H1 (cell line): Measurements from ENCODE around the gene ISOC2. TPM values are rescaled to one million over a fixed set of nuclear protein-coding genes. Genes with fewer than 3 reads are reported as not detected.

Experiments used
- CTCF ChIA-PET: fragments of 300-600 bp; sonication (Branson Sonifier 250); formaldehyde crosslinking; loops from one replicate; lab custom pipeline; 2021; ENCODE audit not compliant: partially characterized antibody; lab: Charles Lee
- POLR2A ChIA-PET: fragments of 300-600 bp; sonication (Branson Sonifier 250); formaldehyde crosslinking; loops from one replicate; lab custom pipeline; 2021; ENCODE audit warnings: inconsistent platforms; ENCODE audit not compliant: partially characterized antibody; lab: Charles Lee
- DNase-seq, 2 experiments: peaks; one replicate each; pipeline versions ENCODE4 v3.0.0 to v3.0.0-alpha.2; 2010 to 2022; ENCODE audit warnings: low spot score in 2 of 2, low read depth in 1 of 2, mixed read lengths in 1 of 2
- FAIRE-seq: peaks from 2 replicates; lab custom pipeline; 2011; peaks lifted over from hg19 to GRCh38; lab: Jason Lieb, UNC
- H2AFZ ChIP-seq: 2 replicates; pipeline ENCODE4 v1.8.1; 2012; ENCODE audit warnings: low read length, inconsistent platforms
- H2AK5ac ChIP-seq: 2 replicates; pipeline ENCODE4 v1.6.1; 2013; ENCODE audit warnings: low read depth, low read length
- H2BK120ac ChIP-seq: replicated peaks from 2 replicates; pipeline ENCODE3; 2013; ENCODE audit warnings: low read depth, low read length, inconsistent platforms
- H2BK12ac ChIP-seq: 2 replicates; pipeline ENCODE4 v1.6.1; 2013; ENCODE audit warnings: low read depth, low read length
- H2BK15ac ChIP-seq: 2 replicates; pipeline ENCODE4 v1.6.1; 2013; ENCODE audit warnings: low read length
- H2BK20ac ChIP-seq: 2 replicates; pipeline ENCODE4 v1.6.1; 2013; ENCODE audit warnings: low read length
- H2BK5ac ChIP-seq: 2 replicates; pipeline ENCODE4 v1.6.1; 2013; ENCODE audit warnings: low read depth, low read length
- H3K14ac ChIP-seq: 2 replicates; pipeline ENCODE4 v1.6.1; 2013; ENCODE audit warnings: inconsistent platforms; ENCODE audit not compliant: insufficient read length
- H3K18ac ChIP-seq: 2 replicates; pipeline ENCODE4 v1.6.1; 2013; ENCODE audit warnings: low read length; ENCODE audit errors: extremely low read depth
- H3K23ac ChIP-seq: 2 replicates; pipeline ENCODE4 v1.6.1; 2013; ENCODE audit warnings: inconsistent platforms; ENCODE audit not compliant: insufficient read length
- H3K23me2 ChIP-seq: 2 replicates; pipeline ENCODE4 v1.6.1; 2013; ENCODE audit warnings: low read depth, low read length
- H3K27ac ChIP-seq: 2 replicates; pipeline ENCODE4 v1.6.1; 2011; ENCODE audit warnings: low read depth, low read length, inconsistent platforms
- H3K27me3 ChIP-seq, 4 experiments: replicated peaks in 1 of 4; 1 replicate in 1 of 4; 2 replicates in 3 of 4; pipeline versions ENCODE4 v1.6.1 to v1.8.1; 2011 to 2013; ENCODE audit warnings: low read length in 3 of 4, mild to moderate bottlenecking in 3 of 4, inconsistent platforms in 2 of 4, mixed read lengths in 2 of 4, moderate library complexity in 1 of 4; ENCODE audit not compliant: control insufficient read depth in 3 of 4, insufficient read depth in 3 of 4; ENCODE audit errors: extremely low read depth in 1 of 4
- H3K36me3 ChIP-seq, 4 experiments: 2 replicates each; pipeline versions ENCODE4 v1.6.1 to v1.8.1; 2011 to 2013; ENCODE audit warnings: mild to moderate bottlenecking in 4 of 4, low read length in 3 of 4, moderate library complexity in 2 of 4, control low read depth in 1 of 4, inconsistent platforms in 1 of 4; ENCODE audit not compliant: insufficient read depth in 4 of 4, control insufficient read depth in 2 of 4
- H3K4ac ChIP-seq: replicated peaks from 2 replicates; pipeline ENCODE3; 2013; ENCODE audit warnings: low read length, low read depth, mixed read lengths, inconsistent platforms; ENCODE audit not compliant: insufficient read length
- H3K4me1 ChIP-seq, 4 experiments: replicated peaks in 1 of 4; 1 replicate in 1 of 4; 2 replicates in 3 of 4; pipeline versions ENCODE4 v1.6.1 to v1.8.1; 2011 to 2013; ENCODE audit warnings: low read length in 3 of 4, inconsistent platforms in 2 of 4, mixed read lengths in 1 of 4; ENCODE audit not compliant: insufficient read depth in 4 of 4, control insufficient read depth in 3 of 4
- H3K4me2 ChIP-seq, 2 experiments: 2 replicates each; pipeline versions ENCODE4 v1.6.1 to v1.8.1; 2011 to 2013; ENCODE audit warnings: low read depth in 2 of 2, low read length in 2 of 2, control low read depth in 1 of 2, inconsistent platforms in 1 of 2, mild to moderate bottlenecking in 1 of 2; ENCODE audit not compliant: insufficient read depth in 1 of 2
- H3K4me3 ChIP-seq, 4 experiments: fragments of 200-600, 300-600 bp in 1 of 4; sonication (generic), shearing (Covaris generic), sonication (Bioruptor Twin) in 1 of 4; 2 replicates each; pipeline versions ENCODE4 v1.5.1 to v1.8.1; 2011 to 2016; ENCODE audit warnings: low read length in 4 of 4, low read depth in 3 of 4, control low read depth in 2 of 4, inconsistent platforms in 2 of 4, mild to moderate bottlenecking in 2 of 4, mixed read lengths in 1 of 4, moderate library complexity in 1 of 4; ENCODE audit not compliant: insufficient read depth in 2 of 4; ENCODE audit errors: extremely low read depth in 1 of 4
- H3K56ac ChIP-seq: replicated peaks from 2 replicates; pipeline ENCODE3; 2013; ENCODE audit warnings: low read depth, mild to moderate bottlenecking, mixed read lengths, low read length, inconsistent platforms; ENCODE audit not compliant: insufficient read length
- H3K79me1 ChIP-seq: 2 replicates; pipeline ENCODE4 v1.6.1; 2013; ENCODE audit warnings: low read depth, low read length, control low read depth
- H3K79me2 ChIP-seq, 2 experiments: 2 replicates each; pipeline versions ENCODE4 v1.6.1 to v1.8.1; 2012 to 2013; ENCODE audit warnings: low read length in 2 of 2, mild to moderate bottlenecking in 2 of 2, inconsistent platforms in 1 of 2; ENCODE audit not compliant: insufficient read depth in 2 of 2, control insufficient read depth in 1 of 2
- H3K9ac ChIP-seq, 4 experiments: replicated peaks in 1 of 4; 1 replicate in 1 of 4; 2 replicates in 3 of 4; pipeline versions ENCODE4 v1.6.1 to v1.8.1; 2011 to 2013; ENCODE audit warnings: low read depth in 3 of 4, low read length in 3 of 4, control low read depth in 2 of 4, mild to moderate bottlenecking in 2 of 4, moderate library complexity in 2 of 4, inconsistent platforms in 1 of 4; ENCODE audit errors: extremely low read depth in 1 of 4
- H3K9me3 ChIP-seq, 2 experiments: 2 replicates each; pipeline versions ENCODE4 v1.6.1 to v1.8.1; 2012 to 2013; ENCODE audit warnings: mild to moderate bottlenecking in 2 of 2, moderate library complexity in 2 of 2, control low read depth in 1 of 2, inconsistent platforms in 1 of 2, low read depth in 1 of 2, low read length in 1 of 2, mixed read lengths in 1 of 2; ENCODE audit not compliant: insufficient read depth in 2 of 2
- H4K20me1 ChIP-seq, 2 experiments: replicated peaks in 1 of 2; 2 replicates each; pipeline versions ENCODE3 to v1.8.1; 2011 to 2013; ENCODE audit warnings: inconsistent platforms in 2 of 2, low read length in 2 of 2, mild to moderate bottlenecking in 1 of 2; ENCODE audit not compliant: insufficient read depth in 2 of 2, control insufficient read depth in 1 of 2
- H4K5ac ChIP-seq: 2 replicates; pipeline ENCODE4 v1.6.1; 2013; ENCODE audit warnings: low read length, low read depth, mixed read lengths, inconsistent platforms; ENCODE audit not compliant: insufficient read length
- H4K8ac ChIP-seq: 2 replicates; pipeline ENCODE4 v1.8.0; 2013; ENCODE audit warnings: mild to moderate bottlenecking, moderate library complexity, low read length, inconsistent platforms; ENCODE audit not compliant: insufficient read depth; ENCODE audit errors: extremely low read depth
- H4K91ac ChIP-seq: replicated peaks from 2 replicates; pipeline ENCODE3; 2013; ENCODE audit warnings: low read length, mixed read lengths, inconsistent platforms; ENCODE audit not compliant: insufficient read length
- EZH2 ChIP-seq: fragments of 200-600 bp; sonication (generic); IDR thresholded peaks from 2 replicates; pipeline ENCODE4 v1.7.1; 2012; ENCODE audit warnings: low read depth, mild to moderate bottlenecking, moderate library complexity, low read length, inconsistent platforms; ENCODE audit not compliant: severe bottlenecking
- GTF2F1 ChIP-seq: IDR thresholded peaks from 2 replicates; pipeline ENCODE4 v1.6.1; 2012; ENCODE audit warnings: low read depth, low read length, improper control_type of control experiment, borderline replicate concordance
- HDAC6 ChIP-seq: IDR thresholded peaks from one replicate; pipeline ENCODE4 v1.7.1; 2012; ENCODE audit warnings: low read depth, mild to moderate bottlenecking, inconsistent platforms, low read length, moderate library complexity
- KDM4A ChIP-seq: IDR thresholded peaks from one replicate; pipeline ENCODE4 v1.7.1; 2012; ENCODE audit warnings: low read depth, mild to moderate bottlenecking, moderate library complexity, low read length, inconsistent platforms; ENCODE audit not compliant: severe bottlenecking
- RBBP5 ChIP-seq: IDR thresholded peaks from 2 replicates; pipeline ENCODE4 v1.7.1; 2012; ENCODE audit warnings: low read depth, mild to moderate bottlenecking, inconsistent platforms, low read length, moderate library complexity, borderline replicate concordance
- SAP30 ChIP-seq: fragments of 300-600 bp; sonication (generic); IDR thresholded peaks from 2 replicates; pipeline ENCODE4 v1.7.1; 2012; ENCODE audit warnings: low read length, moderate library complexity, mild to moderate bottlenecking, inconsistent platforms; ENCODE audit not compliant: insufficient read depth, insufficient replicate concordance
- SIN3A ChIP-seq, 2 experiments: IDR thresholded peaks in 1 of 2; conservative IDR thresholded peaks in 1 of 2; 2 replicates each; pipeline ENCODE4 v1.6.1; 2011 to 2012; ENCODE audit warnings: low read length in 2 of 2, improper control_type of control experiment in 1 of 2, low read depth in 1 of 2, mild to moderate bottlenecking in 1 of 2
- SIRT6 ChIP-seq: IDR thresholded peaks from one replicate; pipeline ENCODE4 v1.7.1; 2012; ENCODE audit warnings: low read length, inconsistent platforms
- USF2 ChIP-seq: IDR thresholded peaks from 2 replicates; pipeline ENCODE4 v1.6.1; 2011; ENCODE audit warnings: low read length, improper control_type of control experiment
- ZNF274 ChIP-seq: IDR thresholded peaks from 2 replicates; pipeline ENCODE4 v1.7.0; 2012; ENCODE audit warnings: low read length, borderline replicate concordance; ENCODE audit errors: extremely low read depth
- WGBS, 2 experiments: shearing (Covaris generic) in 1 of 2; methylation state at CpG; one replicate each; pipeline versions ENCODE4 v1.1.6 to v1.1.7; 2013 to 2015; ENCODE audit warnings: low lambda C conversion rate in 2 of 2, mixed read lengths in 2 of 2, inconsistent platforms in 1 of 2, low coverage in 1 of 2, missing lambda C conversion rate in 1 of 2; ENCODE audit not compliant: insufficient replicate concordance in 2 of 2, insufficient coverage in 1 of 2, insufficient read length in 1 of 2; ENCODE audit errors: extremely low coverage in 1 of 2, missing lambda C conversion rate in 1 of 2; 5-methylcytosine and 5-hydroxymethylcytosine counted together
- polyA plus RNA-seq, 7 experiments: library from polyadenylated mRNA; depleted of rRNA in 3 of 7; stranded (reverse) in 5 of 7; unstranded in 2 of 7; fragments of >200 nt in 5 of 7; fragments of 200-250 nt in 2 of 7; gene quantifications; 1 replicate in 5 of 7; 2 replicates in 1 of 7; 4 replicates in 1 of 7; pipeline versions ENCODE4 v1.2.1 to v1.2.3, GENCODE V29; 2011 to 2013; ENCODE audit warnings: missing spikeins in 2 of 7, mixed read lengths in 2 of 7
- total RNA-seq: library from RNA; stranded (reverse); fragmentation: NEBNext Ultra II Directional; extraction: Animal tissue kit (Norgen Biotek cat#: 25700); gene quantifications from 2 replicates; pipeline ENCODE4 v1.2.1, GENCODE V29; 2021
- TF ChIP-seq, protein P1 (sequence below): IDR thresholded peaks from 2 replicates; pipeline ENCODE4 v1.6.1; 2011; ENCODE audit warnings: low read depth, mild to moderate bottlenecking, low read length; ENCODE audit not compliant: insufficient read depth

ISOC2 gene
- total and polyA plus RNA-seq, 2 of the 8 experiments (the other 6 are each of a cell fraction or from before 2014, with no cell fraction given) = 96.9 to 152 TPM

DNA sequence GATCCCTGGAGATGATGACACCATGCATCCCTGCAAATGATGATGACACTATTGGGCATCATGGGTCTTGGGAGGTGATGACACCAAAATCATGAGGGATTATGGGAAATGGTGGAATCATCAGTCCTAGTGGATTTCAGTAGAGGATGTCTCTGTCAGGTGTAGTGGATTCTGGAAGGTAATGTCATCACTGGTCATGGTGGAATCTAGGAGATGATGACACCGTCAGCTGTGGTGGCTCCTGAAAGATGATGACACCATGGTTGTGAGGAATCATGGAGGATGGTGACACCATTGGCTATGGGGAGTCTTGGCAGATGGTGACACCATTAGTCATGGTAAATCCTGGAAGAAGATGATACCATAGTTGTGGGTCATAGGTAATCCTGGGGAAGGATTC is 30.3 kb downstream of the ISOC2 start:
- DNase-seq (no peak), FAIRE-seq (no peak)
- Histone ChIP-seq H3K4me3 (no peak overlapping the region), H4K5ac (no peak overlapping the region), H3K23me2 (peaks cover 13% of the 10 kb centered on the region; the same call in 1 of the 2 replicates), H3K79me2 (no peaks in the 10 kb centered on the region), H4K8ac (no peak overlapping the region), H2BK15ac (no peak overlapping the region), H2AFZ (no peak overlapping the region), H4K91ac (no peak overlapping the region), H3K4ac (no peak overlapping the region), H3K9ac (no peak overlapping the region), H3K4me1 (peaks cover 0 to 3% (median 0%) of the 10 kb centered on the region in 4 experiments; a peak in 1 of 7 replicates), H2BK5ac (no peak overlapping the region), H3K18ac (no peak overlapping the region), H3K9me3 (0 out of 4 replicates have a peak, but pooled peaks cover 0 to 9% of the 10 kb centered on the region in 2 experiments), H2BK20ac (no peak overlapping the region), H4K20me1 (peaks cover 0 to 14% of the 10 kb centered on the region in 2 experiments), H3K23ac (no peak overlapping the region), H3K14ac (no peak overlapping the region), H3K79me1 (peaks cover 6% of the 10 kb centered on the region), H2AK5ac (no peak overlapping the region), H2BK120ac (no peak overlapping the region), H3K56ac (no peak overlapping the region), H3K27me3 (peaks cover 0 to 2% (median 0%) of the 10 kb centered on the region in 4 experiments; a peak in 2 of 7 replicates), H3K27ac (no peak overlapping the region), H3K4me2 (no peak overlapping the region), H2BK12ac (no peak overlapping the region), H3K36me3 (no peaks in the 10 kb centered on the region)
- CTCF ChIA-PET = no interaction called here
- POLR2A ChIA-PET = no interaction called here
- WGBS, 2 experiments = 91% methylated on average over 1 of the region's 1 CpG; no CpG with 5 or more reads in 1 of the 2 experiments
- TF ChIP-seq USF2 (no peak), SIN3A (conservative IDR thresholded peaks at IDR 0.05 in 1 of 2, IDR thresholded peaks at IDR 0.05 in 1 of 2; ENCODE audit: low read depth in 1 of 2, low read length in 2 of 2) (no peak), RBBP5 (no peak), ZNF274 (no peak), EZH2 (no peak), SIRT6 (no peak), KDM4A (no peak), GTF2F1 (no peak), HDAC6 (no peak), SAP30 (no peak)
- TF ChIP-seq, protein P1, sequence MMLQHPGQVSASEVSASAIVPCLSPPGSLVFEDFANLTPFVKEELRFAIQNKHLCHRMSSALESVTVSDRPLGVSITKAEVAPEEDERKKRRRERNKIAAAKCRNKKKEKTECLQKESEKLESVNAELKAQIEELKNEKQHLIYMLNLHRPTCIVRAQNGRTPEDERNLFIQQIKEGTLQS = no peak
